Coronary artery (tissue), 2 donors: ENCODE results near the gene MMP7.

Source experiments
- DNase-seq: peaks from one replicate; pipeline ENCODE4 v3.0.0-alpha.2; 2017; ENCODE audit warnings: low spot score
- H3K27ac ChIP-seq, 2 donors: fragments of 200-600 bp; sonication (generic); one replicate each; pipeline ENCODE4 v1.5.1; 2016 to 2019
- H3K4me3 ChIP-seq: fragments of 200-600 bp; sonication (generic); 2 replicates; pipeline ENCODE4 v1.5.1; 2016; ENCODE audit warnings: mild to moderate bottlenecking, moderate library complexity
- TF ChIP-seq, protein P1 (sequence below): fragments of 200-600 bp; sonication (generic); IDR thresholded peaks from one replicate; pipeline ENCODE4 v1.5.1; 2019; ENCODE audit warnings: antibody characterized with exemption

Gene MMP7

DNA sequence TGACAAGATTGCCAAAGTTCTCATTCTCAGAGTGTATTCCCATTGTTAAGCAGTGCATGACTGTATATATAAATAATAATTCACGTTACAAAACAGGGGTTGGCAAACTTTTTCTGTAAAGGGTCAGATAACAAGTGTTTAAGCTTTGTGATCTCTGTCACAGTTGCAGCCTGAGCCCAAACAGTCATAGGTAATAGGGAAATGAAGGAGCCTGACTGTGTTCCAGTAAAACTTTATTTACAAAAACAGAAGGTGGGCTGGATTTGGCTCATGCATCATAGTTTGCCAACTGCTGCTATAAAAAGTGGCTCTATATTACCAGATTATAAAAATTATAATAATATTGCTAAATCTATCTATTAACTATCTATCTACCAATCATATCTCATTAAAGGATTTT, 3.5 kb downstream of the MMP7 start:
- no peak overlapping the region for H3K27ac ChIP-seq
- no peak for DNase-seq
- H3K4me3 ChIP-seq = no peak overlapping the region
- TF ChIP-seq, protein P1, sequence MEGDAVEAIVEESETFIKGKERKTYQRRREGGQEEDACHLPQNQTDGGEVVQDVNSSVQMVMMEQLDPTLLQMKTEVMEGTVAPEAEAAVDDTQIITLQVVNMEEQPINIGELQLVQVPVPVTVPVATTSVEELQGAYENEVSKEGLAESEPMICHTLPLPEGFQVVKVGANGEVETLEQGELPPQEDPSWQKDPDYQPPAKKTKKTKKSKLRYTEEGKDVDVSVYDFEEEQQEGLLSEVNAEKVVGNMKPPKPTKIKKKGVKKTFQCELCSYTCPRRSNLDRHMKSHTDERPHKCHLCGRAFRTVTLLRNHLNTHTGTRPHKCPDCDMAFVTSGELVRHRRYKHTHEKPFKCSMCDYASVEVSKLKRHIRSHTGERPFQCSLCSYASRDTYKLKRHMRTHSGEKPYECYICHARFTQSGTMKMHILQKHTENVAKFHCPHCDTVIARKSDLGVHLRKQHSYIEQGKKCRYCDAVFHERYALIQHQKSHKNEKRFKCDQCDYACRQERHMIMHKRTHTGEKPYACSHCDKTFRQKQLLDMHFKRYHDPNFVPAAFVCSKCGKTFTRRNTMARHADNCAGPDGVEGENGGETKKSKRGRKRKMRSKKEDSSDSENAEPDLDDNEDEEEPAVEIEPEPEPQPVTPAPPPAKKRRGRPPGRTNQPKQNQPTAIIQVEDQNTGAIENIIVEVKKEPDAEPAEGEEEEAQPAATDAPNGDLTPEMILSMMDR = no peak

DNA sequence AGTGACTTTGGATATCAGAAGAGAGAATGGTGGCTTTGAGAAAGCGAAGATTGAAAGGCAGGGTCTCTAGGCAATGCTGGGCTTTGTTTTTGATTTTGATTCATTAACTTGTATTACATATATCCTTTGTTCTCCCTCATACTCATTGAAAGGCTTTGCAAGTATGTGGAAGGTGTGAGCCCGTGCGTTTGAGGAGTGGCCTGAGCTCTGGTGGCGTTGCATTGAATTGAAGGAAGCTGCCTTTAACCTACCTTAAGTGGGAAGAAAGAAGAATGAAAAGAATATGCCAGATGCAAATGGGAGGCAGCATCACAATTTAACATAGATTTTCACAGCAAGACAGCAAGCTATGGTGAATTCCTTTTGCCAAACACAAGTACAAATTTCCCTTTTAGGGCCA, 6.7 kb downstream of the MMP7 start:
- TF ChIP-seq, protein P1 = no peak
- no peak for DNase-seq
- Histone ChIP-seq H3K27ac (no peak overlapping the region), H3K4me3 (no peak overlapping the region)

DNA sequence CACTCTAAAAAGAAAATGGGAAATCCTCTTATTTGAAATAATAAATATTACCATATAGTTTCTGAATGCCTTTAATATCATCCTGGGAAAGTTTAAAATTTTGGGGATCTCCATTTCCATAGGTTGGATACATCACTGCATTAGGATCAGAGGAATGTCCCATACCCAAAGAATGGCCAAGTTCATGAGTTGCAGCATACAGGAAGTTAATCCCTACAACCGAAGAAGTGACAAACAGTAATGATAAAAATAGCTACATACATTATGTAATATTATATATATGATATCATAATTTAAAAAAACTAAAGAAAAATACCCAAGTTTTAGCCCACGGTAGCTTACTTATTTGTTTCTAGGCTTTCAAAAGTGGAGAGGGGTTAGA, 7.4 kb downstream of the MMP7 start:
- Histone ChIP-seq H3K4me3 (no peak overlapping the region), H3K27ac (no peak overlapping the region)
- TF ChIP-seq, protein P1 = no peak
- DNase-seq = no peak

DNA sequence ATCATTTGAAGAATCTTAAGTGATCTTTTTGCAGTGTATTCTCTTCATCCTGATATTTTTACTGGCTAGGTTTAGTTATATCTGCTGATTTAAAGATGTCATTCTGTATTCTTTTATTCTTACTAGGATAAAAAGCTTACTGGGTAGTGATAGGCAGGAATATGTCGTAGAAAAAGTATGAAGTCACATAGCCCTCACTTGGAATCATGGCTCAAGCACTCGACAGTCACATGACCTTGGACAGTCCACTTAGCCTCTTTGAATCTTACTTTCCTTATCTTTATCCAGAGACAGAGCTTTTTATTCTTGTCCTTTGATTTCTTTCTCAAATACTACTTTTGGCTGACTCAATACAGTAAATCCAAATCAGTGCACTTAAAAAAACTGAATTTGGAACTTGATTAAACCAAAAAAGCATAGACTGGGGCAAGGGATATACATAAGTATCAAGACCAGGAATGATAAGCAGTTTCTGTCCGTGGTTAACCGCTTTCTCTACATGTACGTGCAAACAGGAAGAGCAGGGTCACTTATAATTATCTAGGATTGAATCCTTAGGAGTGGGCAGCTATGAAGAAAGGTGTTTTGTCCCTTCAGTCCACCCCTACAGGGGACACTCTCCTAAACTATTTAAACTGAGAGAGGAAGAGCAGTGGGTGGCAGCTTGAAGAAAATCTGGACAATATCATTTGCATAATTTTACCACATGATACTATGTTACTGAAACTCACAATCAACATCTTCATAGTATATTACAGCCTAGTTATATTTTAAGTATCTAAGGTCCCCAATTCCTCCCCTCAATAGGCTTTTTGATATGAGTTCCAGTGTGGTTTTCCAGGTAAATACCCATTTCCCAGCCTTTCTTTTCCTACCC, 8.0 kb downstream of the MMP7 start:
- H3K27ac ChIP-seq = no peak overlapping the region
- TF ChIP-seq, protein P1 = no peak
- no peak for DNase-seq
- no peak overlapping the region for H3K4me3 ChIP-seq

DNA sequence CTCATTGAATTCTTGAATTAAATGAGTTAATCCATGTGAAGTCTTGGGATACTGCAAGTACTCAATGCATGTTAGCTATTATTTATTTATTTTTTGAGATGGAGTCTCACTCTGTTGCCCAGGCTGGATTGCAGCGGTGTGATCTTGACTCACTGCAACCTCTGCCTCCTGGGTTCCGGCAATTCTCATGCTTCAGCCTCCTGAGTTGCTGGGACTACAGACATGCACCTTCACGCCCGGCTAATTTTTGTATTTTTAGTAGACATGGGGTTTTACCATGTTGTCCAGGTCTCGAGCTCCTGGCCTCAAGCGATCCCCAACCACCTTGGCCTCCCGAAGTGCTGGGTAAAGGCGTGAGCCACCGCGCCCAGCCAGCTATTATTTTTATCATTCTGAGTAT, 9.4 kb downstream of the MMP7 start:
- H3K27ac ChIP-seq = no peak overlapping the region
- DNase-seq = no peak
- H3K4me3 ChIP-seq = no peak overlapping the region
- TF ChIP-seq, protein P1 = no peak

DNA sequence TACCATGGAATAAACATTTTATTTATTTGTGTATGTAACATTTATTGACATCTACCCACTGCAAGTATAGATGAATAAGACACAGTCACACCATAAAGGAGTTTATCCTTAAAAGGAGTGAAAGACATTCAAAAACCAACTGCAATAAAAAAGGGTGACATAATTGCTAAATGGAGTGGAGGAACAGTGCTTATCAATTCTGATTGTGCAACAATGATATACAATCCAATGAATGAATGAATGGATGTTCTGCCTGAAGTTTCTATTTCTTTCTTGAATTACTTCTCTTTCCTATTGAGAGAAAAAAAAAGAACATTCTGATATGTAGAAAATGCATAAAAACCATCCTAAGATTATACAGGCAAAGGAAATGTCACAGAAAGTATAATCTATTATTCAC, 10.0 kb downstream of the MMP7 start:
- DNase-seq = no peak
- TF ChIP-seq, protein P1 = no peak
- no peak overlapping the region for H3K4me3 ChIP-seq
- no peak overlapping the region for H3K27ac ChIP-seq
